Gastrocnemius medialis (tissue), 4 donors: ENCODE results near the gene CBX5.

Source experiments
- CTCF ChIP-seq, 5 experiments: fragments of 450-650 bp in 3 of 5; fragments of 200-600 bp in 2 of 5; sonication (generic) in 2 of 5; IDR thresholded peaks in 4 of 5; conservative IDR thresholded peaks in 1 of 5; 1 replicate in 4 of 5; 2 replicates in 1 of 5; pipeline ENCODE4 v1.5.1; 2016 to 2019; ENCODE audit warnings: antibody characterized with exemption in 5 of 5, mild to moderate bottlenecking in 3 of 5, moderate library complexity in 3 of 5
- POLR2A ChIP-seq, 2 donors: fragments of 450-650 bp; IDR thresholded peaks; one replicate each; pipeline ENCODE4 v1.6.1; 2017; ENCODE audit warnings: antibody characterized with exemption in 2 of 2, mild to moderate bottlenecking in 2 of 2, moderate library complexity in 2 of 2

GRCh38 chr12:54220092-54220557 is 59.8 kb downstream of the CBX5 start:
- TF ChIP-seq CTCF (IDR thresholded peaks at IDR 0.05 in 4 of 5, conservative IDR thresholded peaks at IDR 0.05 in 1 of 5) (peak; percentile 67 to 84 (median 80)), POLR2A (IDR thresholded peaks at IDR 0.05) (no peak)
